PC-9 (cell line): Measurements from ENCODE around the gene CHST15. TPM values are rescaled to one million over a fixed set of nuclear protein-coding genes. Genes with fewer than 3 reads are reported as not detected.

Experiments
- BruUV-seq: library from RNA; stranded (reverse); fragments of 400-500 nt; replicated peaks from 2 replicates; lab custom pipeline; 2021; lab: Mats Ljungman, UMichigan
- CTCF ChIA-PET: fragments of 300-600 bp; sonication (Branson Sonifier 250); formaldehyde crosslinking; loops from one replicate; lab custom pipeline; 2022; ENCODE audit warnings: antibody characterized with exemption; lab: Charles Lee
- POLR2A ChIA-PET: fragments of 300-600 bp; sonication (Branson Sonifier 250); formaldehyde crosslinking; loops from one replicate; lab custom pipeline; 2022; ENCODE audit warnings: antibody characterized with exemption; ENCODE audit not compliant: unreplicated experiment; lab: Charles Lee
- DNase-seq, 2 experiments: peaks; one replicate each; pipeline versions ENCODE4 v3.0.0 to v3.0.0-alpha.2; 2015 to 2022; ENCODE audit warnings: mixed read lengths in 1 of 2
- H2AFZ ChIP-seq: fragments of 200-600 bp; sonication (generic); 2 replicates; pipeline ENCODE4 v1.8.1; 2017; ENCODE audit warnings: antibody characterized with exemption
- H3F3A ChIP-seq: fragments of 200-600 bp; sonication (generic); 2 replicates; pipeline ENCODE4 v1.8.1; 2017; ENCODE audit warnings: antibody characterized with exemption, mild to moderate bottlenecking, low read depth; ENCODE audit not compliant: insufficient read depth
- H3K27ac ChIP-seq: fragments of 200-600 bp; sonication (generic); 2 replicates; pipeline ENCODE4 v1.6.1; 2016; ENCODE audit warnings: mixed run types
- H3K27me3 ChIP-seq: fragments of 200-600 bp; sonication (generic); 2 replicates; pipeline ENCODE4 v1.6.1; 2016; ENCODE audit warnings: low read depth, mixed run types; ENCODE audit not compliant: insufficient read depth
- H3K36me3 ChIP-seq: fragments of 200-600 bp; sonication (generic); 2 replicates; pipeline ENCODE4 v1.6.1; 2016; ENCODE audit warnings: low read depth, mixed run types
- H3K4me1 ChIP-seq: fragments of 200-600 bp; sonication (generic); replicated peaks from 2 replicates; pipeline ENCODE4 v1.6.1; 2016; ENCODE audit warnings: mixed run types; ENCODE audit not compliant: insufficient read depth
- H3K4me2 ChIP-seq: fragments of 200-600 bp; sonication (generic); 2 replicates; pipeline ENCODE4 v1.6.1; 2017; ENCODE audit warnings: mixed run types
- H3K4me3 ChIP-seq: fragments of 200-600 bp; sonication (generic); 2 replicates; pipeline ENCODE4 v1.6.1; 2016; ENCODE audit warnings: mixed run types
- H3K79me2 ChIP-seq: fragments of 200-600 bp; sonication (generic); 2 replicates; pipeline ENCODE4 v1.6.1; 2017; ENCODE audit warnings: low read depth, mixed run types
- H3K9me2 ChIP-seq: fragments of 200-600 bp; sonication (generic); 2 replicates; pipeline ENCODE4 v1.8.1; 2017; ENCODE audit warnings: mild to moderate bottlenecking; ENCODE audit not compliant: insufficient read depth
- H3K9me3 ChIP-seq: fragments of 200-600 bp; sonication (generic); 2 replicates; pipeline ENCODE4 v1.8.1; 2016; ENCODE audit warnings: low read depth; ENCODE audit not compliant: insufficient read depth
- H4K20me1 ChIP-seq: fragments of 200-600 bp; sonication (generic); 2 replicates; pipeline ENCODE4 v1.8.1; 2017; ENCODE audit not compliant: insufficient read depth
- CTCF ChIP-seq: fragments of 200-600 bp; sonication (generic); conservative IDR thresholded peaks from 2 replicates; pipeline ENCODE4 v1.6.1; 2017; ENCODE audit warnings: mixed run types, antibody characterized with exemption, mild to moderate bottlenecking, moderate library complexity
- EZH2 ChIP-seq: fragments of 200-600 bp; sonication (generic); IDR thresholded peaks from 2 replicates; pipeline ENCODE4 v1.8.0; 2017; ENCODE audit warnings: antibody characterized with exemption, low read depth
- intact Hi-C: fragments of 100-400 bp; cut with micrococcal nuclease; formaldehyde crosslinking; loops from one replicate; pipeline ENCODE4 v1.10.0; 2022; ENCODE audit not compliant: unreplicated experiment
- total RNA-seq: library from RNA; stranded (reverse); gene quantifications from 2 replicates; pipeline ENCODE4 v1.2.3, GENCODE V29; 2021

CHST15 gene
- total RNA-seq, 1 experiment from 2014 or later = 24.6 TPM

DNA sequence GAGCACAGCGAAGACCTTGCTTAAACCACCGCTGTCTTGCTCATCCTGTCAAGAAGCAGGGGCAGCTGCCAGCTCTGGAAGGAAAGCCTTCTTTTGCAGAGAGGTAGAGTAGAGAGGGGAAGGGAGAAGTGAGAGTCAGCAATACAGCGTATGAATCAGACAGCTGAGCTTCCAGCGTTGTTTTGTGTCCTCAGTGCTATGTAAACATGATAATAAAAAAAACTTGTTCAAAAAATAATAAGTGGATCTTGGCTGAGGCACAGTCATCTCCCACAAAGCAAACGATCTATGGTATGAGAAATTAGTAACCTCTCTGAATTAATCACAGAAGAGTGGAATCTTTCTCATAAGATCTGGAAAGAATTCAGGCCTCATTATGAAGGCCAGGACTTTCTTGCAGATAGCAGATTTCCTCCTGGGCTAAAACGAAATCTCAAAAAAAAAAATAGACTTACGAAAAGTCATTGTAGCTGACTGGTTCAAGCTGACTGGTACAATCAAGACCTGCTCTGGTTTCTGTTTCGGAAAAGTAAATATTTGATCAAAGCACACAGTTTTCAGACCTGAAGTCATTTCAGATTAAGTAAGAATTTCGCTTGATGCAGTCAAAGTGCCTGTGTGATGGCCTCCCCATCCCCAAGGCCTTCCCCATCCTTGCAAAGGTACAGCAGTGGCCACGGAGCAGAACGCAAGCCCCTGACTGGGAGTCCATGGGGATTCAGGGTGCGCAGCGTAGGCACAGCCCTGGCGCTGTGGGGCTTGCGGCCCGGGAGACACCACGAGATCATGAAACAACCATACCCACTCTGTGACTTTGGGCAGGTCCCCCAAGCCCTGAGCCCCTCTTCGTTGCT is 29.4 kb downstream of the CHST15 start:
- no peak overlapping the region for H3K27ac ChIP-seq
- H4K20me1 ChIP-seq = peaks cover 10% of the 10 kb centered on the region
- no peaks in the 10 kb centered on the region for H3K27me3 ChIP-seq
- POLR2A ChIA-PET = no interaction called here
- intact Hi-C loops = no loop called here
- H3K4me3 ChIP-seq = no peak overlapping the region
- 0 out of 2 replicates have a peak, but pooled peaks cover 3% of the 10 kb centered on the region for H3K79me2 ChIP-seq
- no peak for DNase-seq
- no peaks in the 10 kb centered on the region for H3K4me1 ChIP-seq
- no peaks in the 10 kb centered on the region for H3K9me3 ChIP-seq
- CTCF ChIA-PET = no interaction called here
- no peak overlapping the region for H2AFZ ChIP-seq
- no peaks in the 10 kb centered on the region for H3K9me2 ChIP-seq
- H3K4me2 ChIP-seq = no peak overlapping the region
- no peaks in the 10 kb centered on the region for H3K36me3 ChIP-seq
- H3F3A ChIP-seq = no peaks in the 10 kb centered on the region
- no TSS peak for BruUV-seq
- TF ChIP-seq CTCF (no peak), EZH2 (no peak)

GRCh38 chr10:124062390-124062789 is 31.0 kb downstream of the CHST15 start:
- intact Hi-C loops = no loop called here
- no TSS peak for BruUV-seq
- H3K9me3 ChIP-seq = no peaks in the 10 kb centered on the region
- no peaks in the 10 kb centered on the region; the same call in 1 of the 2 replicates for H4K20me1 ChIP-seq
- no peak overlapping the region for H2AFZ ChIP-seq
- no peaks in the 10 kb centered on the region for H3K27me3 ChIP-seq
- H3K4me3 ChIP-seq = no peak overlapping the region
- no peaks in the 10 kb centered on the region for H3K4me1 ChIP-seq
- H3K79me2 ChIP-seq = no peaks in the 10 kb centered on the region; the same call in 1 of the 2 replicates
- H3K4me2 ChIP-seq = no peak overlapping the region
- no peaks in the 10 kb centered on the region for H3F3A ChIP-seq
- H3K36me3 ChIP-seq = no peaks in the 10 kb centered on the region
- ChIA-PET CTCF (no interaction called here), POLR2A (no interaction called here)
- H3K9me2 ChIP-seq = no peaks in the 10 kb centered on the region
- TF ChIP-seq CTCF = no peak
- no peak for TF ChIP-seq EZH2
- H3K27ac ChIP-seq = no peak overlapping the region
- no peak for DNase-seq

- no peaks in the 10 kb centered on the region for H3K27me3 ChIP-seq
- no peaks in the 10 kb centered on the region for H3K9me2 ChIP-seq
- H2AFZ ChIP-seq = no peak overlapping the region
- intact Hi-C loops = no loop called here
- H3K4me2 ChIP-seq = no peak overlapping the region
- H4K20me1 ChIP-seq = no peaks in the 10 kb centered on the region; the same call in 1 of the 2 replicates
- BruUV-seq = no TSS peak
- peaks cover 4% of the 10 kb centered on the region; the same call in 1 of the 2 replicates for H3K79me2 ChIP-seq
- H3K4me3 ChIP-seq = no peak overlapping the region
- POLR2A ChIA-PET = no interaction called here
- no peaks in the 10 kb centered on the region for H3K36me3 ChIP-seq
- no peaks in the 10 kb centered on the region for H3K4me1 ChIP-seq
- H3K27ac ChIP-seq = no peak overlapping the region
- no peak for TF ChIP-seq CTCF
- TF ChIP-seq EZH2 = no peak
- no peak for DNase-seq
- no peaks in the 10 kb centered on the region for H3F3A ChIP-seq
- CTCF ChIA-PET = no interaction called here
- H3K9me3 ChIP-seq = no peaks in the 10 kb centered on the region
Observed at GRCh38 chr10:124061030-124061429, 32.4 kb downstream of the CHST15 start.
